Neural cell (in vitro differentiated cells): ENCODE results near the gene ELOB. TPM values are rescaled to one million over a fixed set of nuclear protein-coding genes. Genes with fewer than 3 reads are reported as not detected.

ENCODE experiments used
- H2AFZ ChIP-seq: fragments of 200-600, 300-800 bp; sonication (generic), shearing (Covaris generic); 2 replicates; pipeline ENCODE4 v1.6.0; 2014; ENCODE audit warnings: low read depth, mild to moderate bottlenecking, antibody characterized with exemption, low read length, moderate library complexity
- H3F3A ChIP-seq: fragments of 200-600 bp; shearing (Covaris generic); 2 replicates; pipeline ENCODE4 v1.6.1; 2016; ENCODE audit warnings: mild to moderate bottlenecking, moderate library complexity, mixed read lengths, antibody characterized with exemption, low read length; ENCODE audit not compliant: insufficient read depth, poor library complexity, severe bottlenecking
- H3K27ac ChIP-seq: fragments of 200-600, 300-800 bp; sonication (generic), shearing (Covaris generic); 2 replicates; pipeline ENCODE4 v1.5.1; 2014; ENCODE audit warnings: mild to moderate bottlenecking, low read length, moderate library complexity
- H3K27me3 ChIP-seq: fragments of 300-800, 200-600 bp; sonication (generic), shearing (Covaris generic); 2 replicates; pipeline ENCODE4 v1.6.0; 2014; ENCODE audit warnings: mild to moderate bottlenecking, low read depth, low read length, moderate library complexity; ENCODE audit not compliant: insufficient read depth
- H3K36me3 ChIP-seq: fragments of 300-800, 200-600 bp; sonication (generic), shearing (Covaris generic); 2 replicates; pipeline ENCODE4 v1.5.1; 2014; ENCODE audit warnings: mild to moderate bottlenecking, antibody characterized with exemption, low read length, moderate library complexity; ENCODE audit not compliant: insufficient read depth
- H3K4me2 ChIP-seq: fragments of 300-800, 200-600 bp; sonication (generic), shearing (Covaris generic); 2 replicates; pipeline ENCODE4 v1.6.0; 2014; ENCODE audit warnings: mild to moderate bottlenecking, low read length
- H3K4me3 ChIP-seq: fragments of 300-800, 200-600 bp; sonication (generic), shearing (Covaris generic); 2 replicates; pipeline ENCODE4 v1.5.1; 2014; ENCODE audit warnings: mild to moderate bottlenecking, low read length, moderate library complexity
- H3K79me2 ChIP-seq: fragments of 200-600 bp; shearing (Covaris generic); replicated peaks from 2 replicates; pipeline ENCODE4 v1.6.0; 2014; ENCODE audit warnings: mild to moderate bottlenecking, low read length, moderate library complexity; ENCODE audit not compliant: insufficient read depth
- H3K9ac ChIP-seq: fragments of 300-800, 200-600 bp; sonication (generic), shearing (Covaris generic); 2 replicates; pipeline ENCODE4 v1.6.1; 2016; ENCODE audit warnings: mild to moderate bottlenecking, low read length, mixed read lengths
- H3K9me2 ChIP-seq: fragments of 200-600 bp; shearing (Covaris generic); 2 replicates; pipeline ENCODE4 v1.6.1; 2016; ENCODE audit warnings: mild to moderate bottlenecking, low read length, mixed read lengths; ENCODE audit not compliant: insufficient read depth
- H3K9me3 ChIP-seq: fragments of 200-600, 300-800 bp; sonication (generic), shearing (Covaris generic); 2 replicates; pipeline ENCODE4 v1.6.1; 2016; ENCODE audit warnings: mild to moderate bottlenecking, mixed run types, low read length, moderate library complexity, mixed read lengths
- H4K20me1 ChIP-seq: fragments of 200-600 bp; shearing (Covaris generic); 2 replicates; pipeline ENCODE4 v1.6.1; 2016; ENCODE audit warnings: mild to moderate bottlenecking, mixed run types; ENCODE audit not compliant: insufficient read depth
- CTCF ChIP-seq: fragments of 450-650 bp; IDR thresholded peaks from 2 replicates; pipeline ENCODE4 v1.5.1; 2014; ENCODE audit warnings: antibody characterized with exemption, mild to moderate bottlenecking, moderate library complexity; ENCODE audit not compliant: poor library complexity, severe bottlenecking
- EP300 ChIP-seq: fragments of 450-650 bp; conservative IDR thresholded peaks from 2 replicates; pipeline ENCODE4 v1.6.1; 2014; ENCODE audit warnings: antibody characterized with exemption, mild to moderate bottlenecking, moderate library complexity; ENCODE audit not compliant: poor library complexity, severe bottlenecking
- EZH2 ChIP-seq: fragments of 200-600, 300-800 bp; shearing (Covaris generic), sonication (generic); IDR thresholded peaks from 2 replicates; pipeline ENCODE4 v1.6.1; 2014; ENCODE audit warnings: antibody characterized with exemption, low read length, borderline replicate concordance, mild to moderate bottlenecking; ENCODE audit not compliant: insufficient read depth, poor library complexity, severe bottlenecking
- MXI1 ChIP-seq: fragments of 450-650 bp; conservative IDR thresholded peaks from 2 replicates; pipeline ENCODE4 v1.6.1; 2014; ENCODE audit warnings: antibody characterized with exemption, mild to moderate bottlenecking; ENCODE audit not compliant: poor library complexity, severe bottlenecking
- POLR2AphosphoS5 ChIP-seq: IDR thresholded peaks from 2 replicates; pipeline ENCODE4 v1.6.1; 2012
- RAD21 ChIP-seq: fragments of 450-650 bp; conservative IDR thresholded peaks from 2 replicates; pipeline ENCODE4 v1.6.1; 2014; ENCODE audit warnings: antibody characterized with exemption, mild to moderate bottlenecking, moderate library complexity
- REST ChIP-seq: IDR thresholded peaks from 2 replicates; pipeline ENCODE4 v1.6.1; 2012; ENCODE audit warnings: borderline replicate concordance
- SMC3 ChIP-seq: fragments of 450-650 bp; conservative IDR thresholded peaks from 2 replicates; pipeline ENCODE4 v1.6.1; 2014; ENCODE audit warnings: antibody characterized with exemption, mild to moderate bottlenecking, moderate library complexity; ENCODE audit not compliant: poor library complexity
- TAF1 ChIP-seq: IDR thresholded peaks from 2 replicates; pipeline ENCODE4 v1.6.1; 2012; ENCODE audit warnings: low read depth
- polyA plus RNA-seq: library from polyadenylated mRNA; depleted of rRNA; stranded (reverse); fragments of >200 nt; gene quantifications from 2 replicates; pipeline ENCODE4 v1.2.3, GENCODE V29; 2014

Gene ELOB
- polyA plus RNA-seq, 1 donor from 2014 or later: 513 TPM

- Histone ChIP-seq H3K79me2 (peaks cover 13% of the 10 kb centered on the region), H3K4me3 (no peak overlapping the region)
- TF ChIP-seq RAD21 (no peak), TAF1 (no peak), SMC3 (no peak), EP300 (no peak), CTCF (no peak), EZH2 (no peak), POLR2AphosphoS5 (no peak), REST (no peak), MXI1 (no peak)
Observed at GRCh38 chr16:2769100-2769529, 8.0 kb downstream of the ELOB start.

GRCh38 chr16:2768403-2769089, 8.5 kb downstream of the ELOB start:
- Histone ChIP-seq H3K27ac (no peak overlapping the region), H3K9me3 (peaks cover 19% of the 10 kb centered on the region), H3K4me2 (no peak overlapping the region), H3K27me3 (no peaks in the 10 kb centered on the region), H3K9ac (no peak overlapping the region), H2AFZ (no peak overlapping the region), H3K36me3 (peaks cover 40% of the 10 kb centered on the region), H3K79me2 (peaks cover 12% of the 10 kb centered on the region), H3K9me2 (no peaks in the 10 kb centered on the region), H3F3A (no peaks in the 10 kb centered on the region), H3K4me3 (no peak overlapping the region), H4K20me1 (no peaks in the 10 kb centered on the region)
- TF ChIP-seq EP300 (no peak), CTCF (no peak), TAF1 (no peak), SMC3 (no peak), REST (no peak), RAD21 (no peak), POLR2AphosphoS5 (no peak), EZH2 (no peak), MXI1 (no peak)

More at GRCh38 chr16:2769100-2769529, 8.0 kb downstream of the ELOB start:
- Histone ChIP-seq H3K9ac (no peak overlapping the region), H2AFZ (no peak overlapping the region), H3K9me3 (peaks cover 19% of the 10 kb centered on the region), H3K36me3 (peaks cover 40% of the 10 kb centered on the region), H3K27ac (no peak overlapping the region), H3K4me2 (no peak overlapping the region), H4K20me1 (no peaks in the 10 kb centered on the region), H3K9me2 (no peaks in the 10 kb centered on the region), H3K27me3 (no peaks in the 10 kb centered on the region), H3F3A (no peaks in the 10 kb centered on the region)
